GM10248 (cell line): ENCODE measurements around the gene GLRA2.

Source experiments
- CTCF ChIA-PET: fragments of 300-600 bp; sonication (Branson Sonifier 250); formaldehyde crosslinking; extraction: SDS; loops from one replicate; lab custom pipeline; 2021; ENCODE audit warnings: antibody characterized with exemption; lab: Yijun Ruan, JAX
- POLR2A ChIA-PET: fragments of 350-650 bp; sonication (Branson Sonifier 250); formaldehyde crosslinking; extraction: SDS; loops from one replicate; lab custom pipeline; 2020; ENCODE audit warnings: antibody characterized with exemption; lab: Yijun Ruan, JAX
- DNase-seq: peaks from one replicate; pipeline ENCODE4 v3.0.0; 2012; ENCODE audit errors: extremely low spot score
- TF ChIP-seq, protein P1 (sequence below): IDR thresholded peaks from 2 replicates; pipeline ENCODE4 v1.5.1; 2012; ENCODE audit warnings: mild to moderate bottlenecking, low read depth; ENCODE audit errors: extremely low read depth, missing control alignments, control extremely low read depth

GLRA2 gene

DNA sequence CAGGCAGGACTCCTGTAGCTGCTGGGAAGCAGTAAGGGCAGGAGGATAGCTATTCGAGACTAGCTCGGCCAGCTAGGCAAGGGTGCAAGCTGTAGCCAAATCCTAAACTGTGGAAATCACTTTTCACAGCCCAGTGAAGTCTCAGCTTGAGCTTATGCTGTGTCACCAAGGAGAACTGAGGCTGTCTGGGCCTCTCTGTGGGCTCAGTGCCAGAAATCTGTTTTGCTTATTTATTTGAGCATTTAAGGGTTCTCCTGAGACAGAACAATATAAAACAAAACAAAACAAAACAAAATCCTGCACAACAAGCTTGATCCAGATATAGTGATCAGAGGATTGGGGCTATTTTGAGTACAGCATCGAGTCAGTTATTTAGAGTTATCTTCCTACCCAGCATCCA, 246.1 kb downstream of the GLRA2 start:
- TF ChIP-seq, protein P1, sequence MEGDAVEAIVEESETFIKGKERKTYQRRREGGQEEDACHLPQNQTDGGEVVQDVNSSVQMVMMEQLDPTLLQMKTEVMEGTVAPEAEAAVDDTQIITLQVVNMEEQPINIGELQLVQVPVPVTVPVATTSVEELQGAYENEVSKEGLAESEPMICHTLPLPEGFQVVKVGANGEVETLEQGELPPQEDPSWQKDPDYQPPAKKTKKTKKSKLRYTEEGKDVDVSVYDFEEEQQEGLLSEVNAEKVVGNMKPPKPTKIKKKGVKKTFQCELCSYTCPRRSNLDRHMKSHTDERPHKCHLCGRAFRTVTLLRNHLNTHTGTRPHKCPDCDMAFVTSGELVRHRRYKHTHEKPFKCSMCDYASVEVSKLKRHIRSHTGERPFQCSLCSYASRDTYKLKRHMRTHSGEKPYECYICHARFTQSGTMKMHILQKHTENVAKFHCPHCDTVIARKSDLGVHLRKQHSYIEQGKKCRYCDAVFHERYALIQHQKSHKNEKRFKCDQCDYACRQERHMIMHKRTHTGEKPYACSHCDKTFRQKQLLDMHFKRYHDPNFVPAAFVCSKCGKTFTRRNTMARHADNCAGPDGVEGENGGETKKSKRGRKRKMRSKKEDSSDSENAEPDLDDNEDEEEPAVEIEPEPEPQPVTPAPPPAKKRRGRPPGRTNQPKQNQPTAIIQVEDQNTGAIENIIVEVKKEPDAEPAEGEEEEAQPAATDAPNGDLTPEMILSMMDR: no peak
- POLR2A ChIA-PET: no interaction called here
- DNase-seq: no peak
- CTCF ChIA-PET: interaction anchor here (1.8 kb wide), 1 partner anchor 12 kb away, joined by 5 read pairs; no protein-coding TSS in a partner anchor

DNA sequence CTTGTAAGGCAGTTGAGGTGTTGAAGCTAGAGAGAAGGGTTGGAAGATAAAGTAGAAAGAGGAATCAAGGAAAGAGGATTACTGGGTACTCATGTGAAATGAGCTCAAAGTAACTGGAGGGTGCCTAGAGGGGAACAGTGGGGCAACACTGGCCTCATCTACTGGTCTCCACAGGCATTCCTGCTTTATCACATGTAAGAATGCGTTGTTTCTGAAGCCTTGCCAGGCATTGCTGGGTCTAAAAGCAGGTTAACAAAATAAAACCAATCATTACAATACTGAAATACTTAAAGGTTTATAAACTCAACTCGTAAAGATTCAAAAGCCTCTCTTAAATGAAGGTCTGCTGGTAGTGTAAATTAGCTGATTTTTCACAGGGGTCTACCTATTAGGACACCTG, 247.6 kb downstream of the GLRA2 start:
- ChIA-PET POLR2A (no interaction called here), CTCF (no interaction called here)
- no peak for DNase-seq
- TF ChIP-seq, protein P1: no peak

DNA sequence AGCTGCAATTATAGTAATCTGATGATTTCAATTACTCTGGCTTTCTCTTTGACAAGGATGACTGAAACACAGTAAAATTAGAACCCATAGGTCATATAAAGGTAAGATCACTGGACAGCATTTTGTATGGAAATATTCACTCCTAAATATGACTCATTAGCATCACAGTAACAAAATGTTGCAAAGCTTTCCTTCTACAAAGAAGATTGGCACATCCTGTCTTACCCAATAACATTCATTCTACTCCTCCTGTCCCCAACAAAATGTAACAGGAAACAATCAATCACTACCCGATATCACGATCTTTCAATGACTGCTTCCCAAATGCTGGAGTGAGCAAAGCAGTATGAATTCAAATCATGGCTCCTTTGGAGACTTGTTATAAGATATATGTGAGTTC, 248.2 kb downstream of the GLRA2 start:
- TF ChIP-seq, protein P1: no peak
- CTCF ChIA-PET: no interaction called here
- POLR2A ChIA-PET: no interaction called here
- DNase-seq: no peak

DNA sequence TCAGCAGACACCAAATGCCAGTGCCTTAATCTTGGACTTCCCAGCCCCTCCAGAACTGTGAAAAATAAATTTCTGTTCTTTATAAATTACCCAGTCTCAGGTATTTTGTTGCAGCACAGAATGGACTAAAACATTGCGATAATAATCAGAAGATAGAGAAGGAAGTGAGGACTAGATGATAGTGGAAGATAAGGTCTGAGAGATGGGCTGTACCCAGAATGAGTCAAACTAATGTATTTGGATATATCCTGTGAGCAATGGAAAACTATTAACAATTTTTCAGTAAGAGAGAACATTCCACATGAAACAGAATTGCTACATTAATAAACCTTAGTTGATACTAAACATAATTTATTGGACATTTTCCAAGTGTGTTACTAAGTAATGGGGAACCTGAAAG, 250.2 kb downstream of the GLRA2 start:
- no peak for DNase-seq
- ChIA-PET POLR2A (no interaction called here), CTCF (no interaction called here)
- TF ChIP-seq, protein P1: no peak
